Endothelial cell of umbilical vein (primary cell): Measurements from ENCODE around the gene MPEG1.

Experiments used
- CTCF ChIP-seq, 2 donors: IDR thresholded peaks; 1 replicate in 1 of 2; 2 replicates in 1 of 2; pipeline ENCODE4 v1.5.1; 2011; ENCODE audit warnings: low read length in 2 of 2, mild to moderate bottlenecking in 2 of 2, moderate library complexity in 2 of 2, control low read depth in 1 of 2, inconsistent platforms in 1 of 2, low read depth in 1 of 2; ENCODE audit not compliant: insufficient read depth in 1 of 2; ENCODE audit errors: extremely low read depth in 1 of 2
- EZH2 ChIP-seq: IDR thresholded peaks from 2 replicates; pipeline ENCODE4 v1.6.1; 2012; ENCODE audit warnings: borderline replicate concordance, low read depth, mild to moderate bottlenecking, moderate library complexity, low read length, inconsistent platforms; ENCODE audit not compliant: severe bottlenecking
- FOS ChIP-seq: IDR thresholded peaks from 2 replicates; pipeline ENCODE4 v1.6.1; 2011; ENCODE audit warnings: mild to moderate bottlenecking, low read length, moderate library complexity, borderline replicate concordance; ENCODE audit not compliant: insufficient read depth
- POLR2A ChIP-seq: IDR thresholded peaks from 2 replicates; pipeline ENCODE4 v1.6.1; 2012; ENCODE audit warnings: low read depth, mild to moderate bottlenecking, control low read depth, low read length
- POLR2AphosphoS5 ChIP-seq: IDR thresholded peaks from 2 replicates; pipeline ENCODE4 v1.6.1; 2012; ENCODE audit warnings: low read depth, mild to moderate bottlenecking, control low read depth, low read length, moderate library complexity; ENCODE audit not compliant: insufficient read depth

- TF ChIP-seq POLR2AphosphoS5 (no peak), CTCF (IDR thresholded peaks at IDR 0.05; ENCODE audit: extremely low read depth in 1 of 2, insufficient read depth in 1 of 2, low read depth in 1 of 2, low read length in 2 of 2) (no peak), FOS (no peak), EZH2 (no peak), POLR2A (no peak)
Measured at GRCh38 chr11:59164028-59164427, 48.7 kb downstream of the MPEG1 start.
